Testis (tissue), 2 donors: Measurements from ENCODE around the gene SMIM32.

Experiments
- CTCF ChIP-seq, 3 experiments: fragments of 450-650 bp in 2 of 3; fragments of 200-600 bp in 1 of 3; sonication (generic) in 1 of 3; IDR thresholded peaks; one replicate each; pipeline ENCODE4 v1.5.1; 2016 to 2019; ENCODE audit warnings: antibody characterized with exemption in 3 of 3, mild to moderate bottlenecking in 2 of 3, moderate library complexity in 1 of 3
- POLR2A ChIP-seq: fragments of 450-650 bp; IDR thresholded peaks from one replicate; pipeline ENCODE4 v1.6.1; 2017; ENCODE audit warnings: antibody characterized with exemption, mild to moderate bottlenecking, moderate library complexity

GRCh38 chr5:136153581-136154236 lies 39.3 kb downstream of the SMIM32 start:
- TF ChIP-seq POLR2A (no peak), CTCF (IDR thresholded peaks at IDR 0.05) (no peak)
